ENCODE measurements around the gene OLFML1.

- TF ChIP-seq ZNF530 (tag by site-specific recombination; IDR thresholded peaks at IDR 0.05; ENCODE audit: low read depth) (no peak), ZNF341 (tag by site-specific recombination; IDR thresholded peaks at IDR 0.05; ENCODE audit: low read depth) (no peak), CTCF (tag by site-specific recombination; IDR thresholded peaks at IDR 0.05) (no peak), ZNF501 (tag by site-specific recombination; IDR thresholded peaks at IDR 0.05) (no peak), ELK4 (IDR thresholded peaks at IDR 0.05; ENCODE audit: borderline replicate concordance, low read depth, low read length) (no peak), ZNF366 (tag by site-specific recombination; conservative IDR thresholded peaks at IDR 0.05) (no peak)
These were observed 5.2 kb downstream of the OLFML1 start for GRCh38 chr11:7490535-7490934.

All from HEK293 (cell line).